ENCODE measurements around the gene CYP26B1.

DNA sequence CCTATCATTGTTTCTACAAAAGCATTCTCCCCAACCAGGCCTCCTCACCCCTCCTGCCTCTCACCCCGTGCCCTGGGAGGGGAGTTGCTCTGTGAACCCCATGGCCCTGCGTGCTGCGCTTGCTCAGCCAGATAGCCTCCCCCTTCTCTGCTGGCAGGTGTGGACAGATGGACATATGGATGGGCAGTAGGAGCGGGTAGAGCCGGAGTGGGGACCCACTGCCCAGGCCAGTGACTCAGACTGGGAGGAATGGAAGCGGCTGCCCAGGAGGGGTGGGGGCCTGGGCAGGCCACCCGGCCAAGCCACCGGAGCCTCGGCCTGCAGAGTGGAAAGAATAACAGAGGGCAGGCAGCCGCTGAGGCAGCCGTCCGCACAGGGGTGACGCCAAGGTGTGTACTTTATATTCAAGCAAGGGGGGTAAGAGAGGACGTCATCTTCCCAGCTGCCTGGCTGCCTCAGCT, 8.7 kb downstream of the CYP26B1 start:
- TF ChIP-seq, protein P1, sequence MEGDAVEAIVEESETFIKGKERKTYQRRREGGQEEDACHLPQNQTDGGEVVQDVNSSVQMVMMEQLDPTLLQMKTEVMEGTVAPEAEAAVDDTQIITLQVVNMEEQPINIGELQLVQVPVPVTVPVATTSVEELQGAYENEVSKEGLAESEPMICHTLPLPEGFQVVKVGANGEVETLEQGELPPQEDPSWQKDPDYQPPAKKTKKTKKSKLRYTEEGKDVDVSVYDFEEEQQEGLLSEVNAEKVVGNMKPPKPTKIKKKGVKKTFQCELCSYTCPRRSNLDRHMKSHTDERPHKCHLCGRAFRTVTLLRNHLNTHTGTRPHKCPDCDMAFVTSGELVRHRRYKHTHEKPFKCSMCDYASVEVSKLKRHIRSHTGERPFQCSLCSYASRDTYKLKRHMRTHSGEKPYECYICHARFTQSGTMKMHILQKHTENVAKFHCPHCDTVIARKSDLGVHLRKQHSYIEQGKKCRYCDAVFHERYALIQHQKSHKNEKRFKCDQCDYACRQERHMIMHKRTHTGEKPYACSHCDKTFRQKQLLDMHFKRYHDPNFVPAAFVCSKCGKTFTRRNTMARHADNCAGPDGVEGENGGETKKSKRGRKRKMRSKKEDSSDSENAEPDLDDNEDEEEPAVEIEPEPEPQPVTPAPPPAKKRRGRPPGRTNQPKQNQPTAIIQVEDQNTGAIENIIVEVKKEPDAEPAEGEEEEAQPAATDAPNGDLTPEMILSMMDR (IDR thresholded peaks at IDR 0.05; ENCODE audit: low read length) = no peak
- TF ChIP-seq EZH2 (optimal IDR thresholded peaks at IDR 0.05; ENCODE audit: low read depth, low read length) (no peak), EZH2phosphoT487 (IDR thresholded peaks at IDR 0.05; ENCODE audit: low read length) (no peak)

Data from MM.1S (cell line).